ENCODE results near the gene GATA2. TPM values are rescaled to one million over a fixed set of nuclear protein-coding genes. Genes with fewer than 3 reads are reported as not detected.

Gene GATA2
- total RNA-seq, 1 experiment from 2014 or later: 9.6 TPM

DNA sequence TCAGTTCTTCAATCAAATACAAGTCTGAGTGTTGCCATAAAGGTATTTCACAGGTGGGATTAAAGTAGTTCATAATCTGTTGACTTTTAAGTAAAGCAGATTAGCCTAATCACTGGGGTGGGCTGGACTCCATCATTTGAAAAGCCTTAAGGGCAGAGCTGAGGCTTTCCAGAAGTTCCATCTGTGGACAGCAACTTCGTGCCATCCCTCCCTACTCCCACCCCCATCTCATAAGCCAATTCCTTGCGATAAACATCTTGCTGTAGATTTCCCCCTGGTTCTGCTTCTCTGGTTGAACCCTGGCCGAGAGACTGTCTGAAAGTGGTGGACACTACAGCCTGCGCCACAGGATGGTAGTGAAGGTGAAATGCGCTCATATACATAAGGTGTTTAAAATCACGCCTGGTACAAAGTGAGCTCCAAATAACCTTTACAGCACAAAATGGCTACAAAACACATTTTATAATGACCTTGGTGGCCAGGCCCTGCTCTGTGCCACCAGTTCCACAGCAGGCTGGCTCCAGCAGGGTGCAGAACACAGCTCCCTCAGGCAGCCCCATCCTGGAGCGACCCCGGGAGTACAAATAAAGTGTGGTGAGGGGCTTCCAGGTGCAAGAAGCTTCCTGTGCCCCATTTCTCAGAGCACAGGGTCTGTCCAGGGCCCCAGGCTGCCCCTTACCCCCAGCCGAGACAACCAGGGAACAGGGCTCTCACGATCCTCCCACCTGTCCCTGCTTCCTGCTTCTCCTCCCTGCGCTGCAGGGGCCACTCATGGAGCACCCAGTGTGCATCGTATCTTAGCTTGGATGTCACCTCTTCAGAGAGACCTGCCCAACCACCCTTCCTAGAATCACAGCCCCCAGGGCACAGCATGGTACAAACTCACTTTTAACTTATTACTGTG is 25.8 kb upstream of the GATA2 start:
- TF ChIP-seq, protein P1, sequence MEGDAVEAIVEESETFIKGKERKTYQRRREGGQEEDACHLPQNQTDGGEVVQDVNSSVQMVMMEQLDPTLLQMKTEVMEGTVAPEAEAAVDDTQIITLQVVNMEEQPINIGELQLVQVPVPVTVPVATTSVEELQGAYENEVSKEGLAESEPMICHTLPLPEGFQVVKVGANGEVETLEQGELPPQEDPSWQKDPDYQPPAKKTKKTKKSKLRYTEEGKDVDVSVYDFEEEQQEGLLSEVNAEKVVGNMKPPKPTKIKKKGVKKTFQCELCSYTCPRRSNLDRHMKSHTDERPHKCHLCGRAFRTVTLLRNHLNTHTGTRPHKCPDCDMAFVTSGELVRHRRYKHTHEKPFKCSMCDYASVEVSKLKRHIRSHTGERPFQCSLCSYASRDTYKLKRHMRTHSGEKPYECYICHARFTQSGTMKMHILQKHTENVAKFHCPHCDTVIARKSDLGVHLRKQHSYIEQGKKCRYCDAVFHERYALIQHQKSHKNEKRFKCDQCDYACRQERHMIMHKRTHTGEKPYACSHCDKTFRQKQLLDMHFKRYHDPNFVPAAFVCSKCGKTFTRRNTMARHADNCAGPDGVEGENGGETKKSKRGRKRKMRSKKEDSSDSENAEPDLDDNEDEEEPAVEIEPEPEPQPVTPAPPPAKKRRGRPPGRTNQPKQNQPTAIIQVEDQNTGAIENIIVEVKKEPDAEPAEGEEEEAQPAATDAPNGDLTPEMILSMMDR (IDR thresholded peaks at IDR 0.05; ENCODE audit: unreplicated experiment): no peak
- Mint-ChIP-seq H3K4me1 (ENCODE audit: low read depth, unreplicated experiment) (no peaks in the 10 kb centered on the region), H3K36me3 (ENCODE audit: insufficient read depth, unreplicated experiment) (no peaks in the 10 kb centered on the region), H3K27ac (ENCODE audit: unreplicated experiment) (no peak overlapping the region), H3K27me3 (ENCODE audit: unreplicated experiment) (peaks cover 93% of the 10 kb centered on the region), H3K9me3 (ENCODE audit: low read depth, unreplicated experiment) (peaks cover 4% of the 10 kb centered on the region), H3K4me3 (ENCODE audit: low read depth, unreplicated experiment) (no peak overlapping the region)
- DNase-seq: no peak
- no TSS peak for BruUV-seq (replicated peaks)
- intact Hi-C loops (cut with micrococcal nuclease; ENCODE audit: unreplicated experiment): no loop called here
- CTCF ChIA-PET: no interaction called here

DNA sequence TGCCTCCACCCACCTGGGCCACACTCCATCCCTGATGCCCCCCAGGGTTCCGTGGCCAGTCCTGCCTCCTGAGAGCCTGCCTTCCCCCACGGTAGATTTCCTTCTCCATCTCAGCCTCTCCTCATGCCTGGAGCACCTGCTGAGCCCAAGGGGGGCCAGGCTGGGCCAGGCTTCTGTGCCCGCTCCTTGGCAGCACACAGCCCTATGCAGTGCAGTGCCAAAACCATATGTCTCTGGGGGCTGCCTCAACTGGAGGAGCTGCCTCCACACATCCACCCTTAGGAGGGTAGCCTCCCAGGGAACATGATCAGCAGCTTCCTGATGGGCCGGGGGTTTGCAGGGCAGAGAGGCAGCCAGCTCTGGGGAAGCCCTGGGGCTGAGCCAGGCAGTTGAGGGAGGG is 24.6 kb upstream of the GATA2 start:
- Mint-ChIP-seq H3K36me3 (ENCODE audit: insufficient read depth, unreplicated experiment) (no peaks in the 10 kb centered on the region), H3K27ac (ENCODE audit: unreplicated experiment) (no peak overlapping the region), H3K4me3 (ENCODE audit: low read depth, unreplicated experiment) (no peak overlapping the region), H3K27me3 (ENCODE audit: unreplicated experiment) (peaks cover 86% of the 10 kb centered on the region), H3K4me1 (ENCODE audit: low read depth, unreplicated experiment) (no peaks in the 10 kb centered on the region), H3K9me3 (ENCODE audit: low read depth, unreplicated experiment) (peaks cover 10% of the 10 kb centered on the region)
- intact Hi-C loops (cut with micrococcal nuclease; ENCODE audit: unreplicated experiment): no loop called here
- BruUV-seq (replicated peaks): no TSS peak
- TF ChIP-seq, protein P1 (IDR thresholded peaks at IDR 0.05; ENCODE audit: unreplicated experiment): no peak
- DNase-seq: no peak
- CTCF ChIA-PET: no interaction called here

DNA sequence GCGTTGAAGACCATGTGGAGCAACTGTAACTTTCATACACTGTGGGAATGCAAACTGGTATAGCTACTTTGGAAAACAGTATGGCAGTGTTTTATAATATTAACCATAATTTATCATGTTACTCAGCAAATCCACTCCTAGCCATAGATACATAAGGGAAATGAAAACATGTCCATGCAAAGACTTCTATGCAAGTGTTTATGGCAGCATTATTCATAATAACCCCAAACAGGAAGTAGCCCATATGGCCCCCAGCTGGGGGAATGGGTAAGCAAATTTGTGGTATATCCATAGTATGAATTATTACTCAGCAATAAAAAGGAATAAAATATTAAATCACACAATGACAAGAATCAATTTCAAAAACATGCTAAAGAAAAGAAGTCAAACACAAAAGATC is 23.0 kb upstream of the GATA2 start:
- CTCF ChIA-PET: no interaction called here
- no peak for DNase-seq
- peaks cover 10% of the 10 kb centered on the region for H3K9me3 Mint-ChIP-seq (ENCODE audit: low read depth, unreplicated experiment)
- no peaks in the 10 kb centered on the region for H3K4me1 Mint-ChIP-seq (ENCODE audit: low read depth, unreplicated experiment)
- intact Hi-C loops (cut with micrococcal nuclease; ENCODE audit: unreplicated experiment): no loop called here
- H3K27ac Mint-ChIP-seq (ENCODE audit: unreplicated experiment): no peak overlapping the region
- H3K36me3 Mint-ChIP-seq (ENCODE audit: insufficient read depth, unreplicated experiment): no peaks in the 10 kb centered on the region
- TF ChIP-seq, protein P1 (IDR thresholded peaks at IDR 0.05; ENCODE audit: unreplicated experiment): no peak
- peaks cover 69% of the 10 kb centered on the region for H3K27me3 Mint-ChIP-seq (ENCODE audit: unreplicated experiment)
- no peak overlapping the region for H3K4me3 Mint-ChIP-seq (ENCODE audit: low read depth, unreplicated experiment)
- no TSS peak for BruUV-seq (replicated peaks)

DNA sequence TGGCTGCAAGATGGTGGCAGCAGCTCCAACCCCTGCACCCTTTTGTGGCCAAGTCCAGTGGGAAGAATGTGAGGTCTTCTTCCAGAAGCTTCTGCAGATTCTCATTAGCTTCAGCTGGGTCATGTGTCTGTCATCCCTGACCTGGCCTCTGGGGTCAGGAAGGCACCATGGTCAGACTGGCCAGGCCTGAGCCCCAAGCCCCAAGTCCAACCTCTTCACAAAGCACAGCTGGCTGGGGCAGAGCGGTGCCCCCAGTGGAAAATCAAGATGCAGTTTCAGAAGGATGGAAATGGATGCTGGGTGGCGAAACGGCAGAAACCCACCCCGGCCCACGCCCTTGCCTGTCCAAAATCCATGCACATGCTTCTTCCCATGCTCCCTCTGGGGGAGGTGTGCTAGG is 15.9 kb upstream of the GATA2 start:
- Mint-ChIP-seq H3K36me3 (ENCODE audit: insufficient read depth, unreplicated experiment) (peaks cover 4% of the 10 kb centered on the region), H3K27me3 (ENCODE audit: unreplicated experiment) (peaks cover 55% of the 10 kb centered on the region), H3K9me3 (ENCODE audit: low read depth, unreplicated experiment) (peaks cover 6% of the 10 kb centered on the region), H3K4me3 (ENCODE audit: low read depth, unreplicated experiment) (no peak overlapping the region), H3K4me1 (ENCODE audit: low read depth, unreplicated experiment) (no peaks in the 10 kb centered on the region), H3K27ac (ENCODE audit: unreplicated experiment) (no peak overlapping the region)
- TF ChIP-seq, protein P1 (IDR thresholded peaks at IDR 0.05; ENCODE audit: unreplicated experiment): no peak
- no TSS peak for BruUV-seq (replicated peaks)
- no peak for DNase-seq
- intact Hi-C loops (cut with micrococcal nuclease; ENCODE audit: unreplicated experiment): no loop called here
- CTCF ChIA-PET: no interaction called here

All from Calu3 (cell line).